ENCODE results near the gene MYO5A. TPM values are rescaled to one million over a fixed set of nuclear protein-coding genes. Genes with fewer than 3 reads are reported as not detected.

MYO5A gene
- total RNA-seq, 1 experiment from 2014 or later = 21.8 TPM

DNA sequence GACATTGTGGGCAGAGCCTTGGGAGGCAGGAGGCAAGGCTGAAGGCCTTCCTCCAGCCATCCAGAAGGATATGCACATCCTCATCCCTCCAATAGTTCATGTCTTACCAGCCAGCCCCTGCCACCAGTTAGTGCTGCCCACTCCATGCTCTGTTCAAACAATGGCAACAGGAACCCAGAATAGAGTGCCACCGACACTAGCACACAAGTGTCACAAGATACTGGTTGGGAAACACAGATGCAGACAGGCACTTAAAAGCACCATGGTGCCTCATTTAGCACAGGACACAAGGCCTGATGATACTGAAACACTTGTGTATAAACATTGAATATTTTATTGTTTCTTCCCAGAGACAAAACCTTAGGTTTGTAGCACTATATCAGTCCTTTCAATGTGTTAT is 176.6 kb downstream of the MYO5A start:
- Histone ChIP-seq H3T11ph (ENCODE audit: low read length) (no peak overlapping the region), H4K8ac (replicated peaks; ENCODE audit: insufficient read length, low read depth, low read length) (no peak overlapping the region), H3K56ac (ENCODE audit: insufficient read length, low read depth, low read length) (no peak overlapping the region), H3K79me1 (ENCODE audit: insufficient read depth, low read depth, low read length, poor library complexity, severe bottlenecking) (no peaks in the 10 kb centered on the region), H3K27me3 (ENCODE audit: insufficient read depth, low read length) (no peaks in the 10 kb centered on the region), H3K23me2 (ENCODE audit: insufficient read length, low read depth, low read length, poor library complexity, severe bottlenecking) (no peaks in the 10 kb centered on the region), H3K14ac (ENCODE audit: insufficient read depth, low read length) (no peak overlapping the region), H3K4me2 (ENCODE audit: insufficient read depth, insufficient read length, low read length) (no peak overlapping the region), H2BK15ac (ENCODE audit: low read depth, low read length) (no peak overlapping the region), H2BK12ac (ENCODE audit: insufficient read length, low read depth, low read length) (no peak overlapping the region), H3K79me2 (ENCODE audit: insufficient read depth, low read length) (no peaks in the 10 kb centered on the region), H3K4ac (ENCODE audit: low read depth, low read length) (no peak overlapping the region), H4K20me1 (ENCODE audit: control insufficient read depth, insufficient read depth, insufficient read length) (no peaks in the 10 kb centered on the region), H3K27ac (ENCODE audit: insufficient read length, low read depth, low read length) (no peak overlapping the region), H3K18ac (ENCODE audit: insufficient read length, low read depth, low read length) (no peak overlapping the region), H4K5ac (ENCODE audit: insufficient read length, low read depth, low read length) (no peak overlapping the region), H2AFZ (ENCODE audit: low read length) (no peak overlapping the region), H3K23ac (ENCODE audit: insufficient read length, low read depth, low read length) (no peak overlapping the region), H2BK120ac (ENCODE audit: low read depth, low read length, poor library complexity, severe bottlenecking) (no peak overlapping the region), H3K9ac (ENCODE audit: extremely low read depth, insufficient read length, low read length) (no peak overlapping the region), H4K91ac (ENCODE audit: insufficient read length, low read depth, low read length) (no peak overlapping the region), H2AK5ac (ENCODE audit: insufficient read length, low read length) (no peak overlapping the region), H3K9me3 (ENCODE audit: control insufficient read depth, low read depth, low read length) (no peaks in the 10 kb centered on the region), H2BK5ac (ENCODE audit: insufficient read length, low read length) (no peak overlapping the region), H3K4me1 (ENCODE audit: insufficient read depth, low read length) (no peaks in the 10 kb centered on the region), H2BK20ac (ENCODE audit: low read depth, low read length, poor library complexity, severe bottlenecking) (no peak overlapping the region)
- no peaks in the 10 kb centered on the region for H3K27me3 Mint-ChIP-seq (ENCODE audit: low read depth)
- H3K9me3 Mint-ChIP-seq = no peaks in the 10 kb centered on the region
- H3K27ac Mint-ChIP-seq = no peak overlapping the region; a peak in 1 of 7 replicates
- no peak overlapping the region for H3K4me3 Mint-ChIP-seq
- peaks cover 2 to 19% (median 7%) of the 10 kb centered on the region in 3 experiments; a peak in 5 of 7 replicates for H3K36me3 Mint-ChIP-seq (ENCODE audit: insufficient read depth in 1 of 3, low read depth in 3 of 3)
- no peaks in the 10 kb centered on the region for H3K4me1 Mint-ChIP-seq
- no peak for DNase-seq
- TF ChIP-seq, protein P1, sequence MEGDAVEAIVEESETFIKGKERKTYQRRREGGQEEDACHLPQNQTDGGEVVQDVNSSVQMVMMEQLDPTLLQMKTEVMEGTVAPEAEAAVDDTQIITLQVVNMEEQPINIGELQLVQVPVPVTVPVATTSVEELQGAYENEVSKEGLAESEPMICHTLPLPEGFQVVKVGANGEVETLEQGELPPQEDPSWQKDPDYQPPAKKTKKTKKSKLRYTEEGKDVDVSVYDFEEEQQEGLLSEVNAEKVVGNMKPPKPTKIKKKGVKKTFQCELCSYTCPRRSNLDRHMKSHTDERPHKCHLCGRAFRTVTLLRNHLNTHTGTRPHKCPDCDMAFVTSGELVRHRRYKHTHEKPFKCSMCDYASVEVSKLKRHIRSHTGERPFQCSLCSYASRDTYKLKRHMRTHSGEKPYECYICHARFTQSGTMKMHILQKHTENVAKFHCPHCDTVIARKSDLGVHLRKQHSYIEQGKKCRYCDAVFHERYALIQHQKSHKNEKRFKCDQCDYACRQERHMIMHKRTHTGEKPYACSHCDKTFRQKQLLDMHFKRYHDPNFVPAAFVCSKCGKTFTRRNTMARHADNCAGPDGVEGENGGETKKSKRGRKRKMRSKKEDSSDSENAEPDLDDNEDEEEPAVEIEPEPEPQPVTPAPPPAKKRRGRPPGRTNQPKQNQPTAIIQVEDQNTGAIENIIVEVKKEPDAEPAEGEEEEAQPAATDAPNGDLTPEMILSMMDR (conservative IDR thresholded peaks at IDR 0.05) = no peak
- no CpG with 5 or more reads among the region's 1 CpG for WGBS (ENCODE audit: extremely low coverage, insufficient read length, low lambda C conversion rate)
